Measurements from ENCODE around the gene JAM3.

- TF ChIP-seq EZH2phosphoT487 (IDR thresholded peaks at IDR 0.05; ENCODE audit: insufficient read depth, low read depth) = no peak
- TF ChIP-seq EZH2 (IDR thresholded peaks at IDR 0.05; ENCODE audit: insufficient read depth, poor library complexity, severe bottlenecking) = no peak
These were observed 36.3 kb upstream of the JAM3 start for GRCh38 chr11:134032501-134033091.
